HepG2 (cell line): Measurements from ENCODE around the gene FAM9C.

Source experiments
- ATF7 ChIP-seq, 2 experiments: fragments of 450-650 bp in 1 of 2; sonication (generic) in 1 of 2; formaldehyde crosslinking in 1 of 2; IDR thresholded peaks; 2 replicates each; pipeline versions ENCODE4 v1.4.0 to v1.6.1; 2016 to 2020; ENCODE audit warnings: antibody characterized with exemption in 1 of 2, mild to moderate bottlenecking in 1 of 2, missing genetic modification reagents in 1 of 2
- GTF2F1 ChIP-seq: fragments of 150-350 bp; IDR thresholded peaks from 2 replicates; pipeline ENCODE4 v1.6.1; 2014; ENCODE audit warnings: low read length
- HHEX ChIP-seq: IDR thresholded peaks from 2 replicates; pipeline ENCODE4 v1.6.1; 2016; ENCODE audit warnings: control low read depth
- POLR2A ChIP-seq, 2 experiments: IDR thresholded peaks; 2 replicates each; pipeline ENCODE4 v1.6.1; 2011; ENCODE audit warnings: low read depth in 2 of 2, low read length in 2 of 2, mild to moderate bottlenecking in 1 of 2, moderate library complexity in 1 of 2; ENCODE audit not compliant: insufficient read depth in 1 of 2
- POLR2AphosphoS2 ChIP-seq: IDR thresholded peaks from 2 replicates; pipeline ENCODE4 v1.6.1; 2011; ENCODE audit warnings: low read depth, low read length, improper control_type of control experiment
- RBM39 ChIP-seq: fragments of 200-400 bp; formaldehyde crosslinking; IDR thresholded peaks from one replicate; pipeline ENCODE4 v1.6.1; 2018; ENCODE audit warnings: antibody characterized with exemption, mild to moderate bottlenecking, low read depth, low read length; ENCODE audit not compliant: poor library complexity, severe bottlenecking
- SRSF9 ChIP-seq: fragments of 200-400 bp; formaldehyde crosslinking; IDR thresholded peaks from 2 replicates; pipeline ENCODE4 v1.6.1; 2018; ENCODE audit warnings: borderline replicate concordance, mild to moderate bottlenecking, low read depth, low read length; ENCODE audit not compliant: insufficient read depth, poor library complexity, severe bottlenecking
- YY1 ChIP-seq: IDR thresholded peaks from 2 replicates; pipeline ENCODE4 v1.6.1; 2011; ENCODE audit warnings: low read length, low read depth, moderate library complexity, mild to moderate bottlenecking; ENCODE audit not compliant: insufficient read depth, insufficient replicate concordance
- ZNF121 ChIP-seq: sonication (generic); formaldehyde crosslinking; IDR thresholded peaks from 2 replicates; pipeline ENCODE4 v1.5.0; 2020; ENCODE audit warnings: mild to moderate bottlenecking, missing genetic modification reagents
- TF ChIP-seq, protein P1 (sequence below): sonication (generic); formaldehyde crosslinking; IDR thresholded peaks from 2 replicates; pipeline ENCODE4 v1.5.0; 2020; ENCODE audit warnings: mild to moderate bottlenecking, missing genetic modification reagents, moderate library complexity
- TF ChIP-seq, protein P2 (sequence below), 2 experiments: sonication (generic) in 1 of 2; formaldehyde crosslinking in 1 of 2; IDR thresholded peaks; 2 replicates each; pipeline versions ENCODE4 v1.5.1 to v1.6.1; 2011 to 2020; ENCODE audit warnings: borderline replicate concordance in 1 of 2, low read depth in 1 of 2, low read length in 1 of 2, mild to moderate bottlenecking in 1 of 2, missing genetic modification reagents in 1 of 2, moderate library complexity in 1 of 2
- TF ChIP-seq, protein P3 (sequence below): IDR thresholded peaks from 2 replicates; pipeline ENCODE4 v1.6.1; 2016; ENCODE audit warnings: missing biosample characterization, missing genetic modification reagents, low read depth

GRCh38 chrX:13074297-13075262, 30.2 kb upstream of the FAM9C start:
- no peak for TF ChIP-seq ATF7 (IDR thresholded peaks at IDR 0.05)
- no peak for TF ChIP-seq ATF7 (CRISPR knock-in tag; IDR thresholded peaks at IDR 0.05)
- TF ChIP-seq, protein P1, sequence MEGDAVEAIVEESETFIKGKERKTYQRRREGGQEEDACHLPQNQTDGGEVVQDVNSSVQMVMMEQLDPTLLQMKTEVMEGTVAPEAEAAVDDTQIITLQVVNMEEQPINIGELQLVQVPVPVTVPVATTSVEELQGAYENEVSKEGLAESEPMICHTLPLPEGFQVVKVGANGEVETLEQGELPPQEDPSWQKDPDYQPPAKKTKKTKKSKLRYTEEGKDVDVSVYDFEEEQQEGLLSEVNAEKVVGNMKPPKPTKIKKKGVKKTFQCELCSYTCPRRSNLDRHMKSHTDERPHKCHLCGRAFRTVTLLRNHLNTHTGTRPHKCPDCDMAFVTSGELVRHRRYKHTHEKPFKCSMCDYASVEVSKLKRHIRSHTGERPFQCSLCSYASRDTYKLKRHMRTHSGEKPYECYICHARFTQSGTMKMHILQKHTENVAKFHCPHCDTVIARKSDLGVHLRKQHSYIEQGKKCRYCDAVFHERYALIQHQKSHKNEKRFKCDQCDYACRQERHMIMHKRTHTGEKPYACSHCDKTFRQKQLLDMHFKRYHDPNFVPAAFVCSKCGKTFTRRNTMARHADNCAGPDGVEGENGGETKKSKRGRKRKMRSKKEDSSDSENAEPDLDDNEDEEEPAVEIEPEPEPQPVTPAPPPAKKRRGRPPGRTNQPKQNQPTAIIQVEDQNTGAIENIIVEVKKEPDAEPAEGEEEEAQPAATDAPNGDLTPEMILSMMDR (CRISPR knock-in tag) = no peak
- no peak for TF ChIP-seq HHEX
- TF ChIP-seq GTF2F1 = no peak
- no peak for TF ChIP-seq RBM39
- no peak for TF ChIP-seq SRSF9
- no peak for TF ChIP-seq ZNF121 (CRISPR knock-in tag)
- no peak for TF ChIP-seq YY1
- TF ChIP-seq POLR2A (IDR thresholded peaks at IDR 0.05; ENCODE audit: insufficient read depth in 1 of 2, low read depth in 2 of 2, low read length in 2 of 2) = no peak
- TF ChIP-seq, protein P2, sequence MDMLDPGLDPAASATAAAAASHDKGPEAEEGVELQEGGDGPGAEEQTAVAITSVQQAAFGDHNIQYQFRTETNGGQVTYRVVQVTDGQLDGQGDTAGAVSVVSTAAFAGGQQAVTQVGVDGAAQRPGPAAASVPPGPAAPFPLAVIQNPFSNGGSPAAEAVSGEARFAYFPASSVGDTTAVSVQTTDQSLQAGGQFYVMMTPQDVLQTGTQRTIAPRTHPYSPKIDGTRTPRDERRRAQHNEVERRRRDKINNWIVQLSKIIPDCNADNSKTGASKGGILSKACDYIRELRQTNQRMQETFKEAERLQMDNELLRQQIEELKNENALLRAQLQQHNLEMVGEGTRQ (IDR thresholded peaks at IDR 0.05; ENCODE audit: low read depth, low read length) = no peak
- TF ChIP-seq, protein P2 (CRISPR knock-in tag; IDR thresholded peaks at IDR 0.05; ENCODE audit: borderline replicate concordance) = no peak
- TF ChIP-seq, protein P3, sequence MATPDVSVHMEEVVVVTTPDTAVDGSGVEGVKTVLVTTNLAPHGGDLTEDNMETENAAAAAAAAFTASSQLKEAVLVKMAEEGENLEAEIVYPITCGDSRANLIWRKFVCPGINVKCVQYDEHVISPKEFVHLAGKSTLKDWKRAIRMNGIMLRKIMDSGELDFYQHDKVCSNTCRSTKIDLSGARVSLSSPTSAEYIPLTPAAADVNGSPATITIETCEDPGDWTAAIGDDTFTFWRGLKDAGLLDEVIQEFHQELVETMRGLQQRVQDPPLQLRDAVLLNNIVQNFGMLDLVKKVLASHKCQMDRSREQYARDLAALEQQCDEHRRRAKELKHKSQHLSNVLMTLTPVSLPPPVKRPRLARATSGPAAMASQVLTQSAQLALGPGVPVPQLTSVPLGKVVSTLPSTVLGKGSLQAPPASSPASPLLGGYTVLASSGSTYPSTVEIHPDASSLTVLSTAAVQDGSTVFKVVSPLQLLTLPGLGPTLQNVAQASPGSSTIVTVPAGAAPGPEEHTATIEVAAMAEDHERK (CRISPR knock-in tag) = no peak
- no peak for TF ChIP-seq POLR2AphosphoS2
